CD4-positive, alpha-beta T cell treated with Interleukin-4 for 4 hours (primary cell): ENCODE results near the gene SLC4A1.

Experiments used
- DNase-seq: peaks from one replicate; pipeline ENCODE4 v3.0.0-alpha.2; 2020

Gene SLC4A1

DNA sequence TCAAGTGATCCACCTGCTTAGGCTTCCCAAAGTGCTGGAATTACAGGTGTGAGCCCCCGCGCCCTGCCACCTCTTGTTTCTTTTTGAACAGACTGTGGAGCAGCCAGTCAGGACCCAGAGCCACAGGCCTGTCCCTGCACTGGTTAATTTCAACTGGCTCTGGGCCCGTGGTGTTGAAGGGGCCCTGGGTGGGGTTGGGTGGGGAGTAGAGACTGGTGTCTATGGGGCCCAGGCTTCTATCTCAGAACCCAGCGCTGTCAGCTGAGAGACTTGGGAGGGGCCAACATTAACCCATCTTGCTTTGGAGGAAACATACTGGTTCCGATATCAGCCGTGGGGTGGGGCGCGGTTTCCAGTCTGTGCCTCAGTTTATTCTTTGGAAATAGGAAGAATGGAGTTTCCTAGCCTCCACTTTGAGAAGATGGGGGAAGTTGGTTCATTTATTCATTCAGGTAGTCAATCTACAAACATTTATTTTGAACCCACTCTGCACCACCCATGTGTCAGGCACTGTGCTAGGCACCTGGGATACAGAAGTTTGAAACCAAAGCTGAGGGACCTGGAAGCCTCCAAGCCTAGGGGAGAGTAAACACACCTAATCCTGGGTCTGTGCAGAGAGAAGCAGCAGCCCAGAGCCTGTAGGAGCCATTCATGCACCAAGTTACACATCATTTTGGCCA lies 15.5 kb upstream of the SLC4A1 start:
- no peak for DNase-seq

- DNase-seq: no peak
These were observed 14.3 kb upstream of the SLC4A1 start for GRCh38 chr17:44282264-44282663.

DNA sequence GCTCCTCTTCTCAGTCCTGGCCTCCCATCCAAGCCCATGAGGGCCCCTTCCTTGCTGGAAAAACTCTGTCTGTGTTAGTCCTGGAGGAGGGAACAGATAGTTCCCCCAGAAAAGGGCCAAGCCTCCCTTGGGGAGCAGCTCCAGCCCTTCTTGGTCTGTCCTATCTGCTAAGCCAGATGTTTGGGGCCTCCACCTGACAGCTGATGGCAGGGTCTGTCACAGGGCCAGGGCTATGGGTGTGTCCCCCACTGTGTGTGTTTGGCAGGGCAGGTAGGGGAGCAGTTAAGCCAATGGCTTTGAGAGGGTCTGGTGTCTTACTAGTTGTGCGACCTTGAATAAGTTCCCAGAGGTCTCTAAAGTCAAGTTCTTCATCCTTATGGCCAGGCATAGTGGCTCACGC lies 13.6 kb upstream of the SLC4A1 start:
- no peak for DNase-seq

GRCh38 chr17:44280392-44280937 lies 12.5 kb upstream of the SLC4A1 start:
- DNase-seq: no peak

- peak; percentile 17 for DNase-seq
These were observed 11.9 kb upstream of the SLC4A1 start for GRCh38 chr17:44279666-44280391.

DNA sequence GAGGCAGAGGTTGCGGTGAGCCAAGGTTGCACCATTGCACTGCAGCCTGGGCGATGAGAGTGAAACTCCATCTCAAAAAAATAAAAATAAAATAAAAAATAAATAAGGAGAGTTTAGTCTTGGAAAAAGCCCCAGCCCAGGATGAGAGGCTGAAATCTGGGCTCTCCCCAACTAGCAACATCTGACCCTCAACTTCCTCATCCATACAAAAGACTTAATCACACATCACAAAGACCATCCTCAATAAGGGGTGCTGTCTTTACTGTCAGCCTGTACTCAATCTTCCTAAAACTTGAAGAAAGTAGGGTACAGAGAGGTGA lies 11.4 kb upstream of the SLC4A1 start:
- no peak for DNase-seq

GRCh38 chr17:44277976-44278375 lies 10.0 kb upstream of the SLC4A1 start:
- no peak for DNase-seq

DNA sequence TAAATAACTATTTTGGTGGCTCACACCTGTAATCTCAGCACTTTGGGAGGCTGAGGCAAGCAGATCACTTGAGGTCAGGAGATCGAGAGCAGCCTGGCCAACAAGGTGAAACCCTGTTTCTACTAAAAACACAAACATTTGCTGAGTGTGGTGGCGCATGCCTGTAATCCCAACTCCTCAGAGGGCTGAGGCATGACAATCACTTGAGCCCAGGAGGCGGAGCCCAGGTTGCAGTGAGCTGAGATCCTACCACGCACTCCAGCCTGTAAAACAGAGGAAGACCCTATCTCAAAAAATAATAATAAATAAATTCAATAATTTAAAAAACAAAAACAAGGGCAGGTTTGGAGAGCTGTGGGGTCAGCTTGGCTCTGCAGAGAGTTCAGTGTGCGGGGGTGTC lies 5.7 kb upstream of the SLC4A1 start:
- DNase-seq: no peak

DNA sequence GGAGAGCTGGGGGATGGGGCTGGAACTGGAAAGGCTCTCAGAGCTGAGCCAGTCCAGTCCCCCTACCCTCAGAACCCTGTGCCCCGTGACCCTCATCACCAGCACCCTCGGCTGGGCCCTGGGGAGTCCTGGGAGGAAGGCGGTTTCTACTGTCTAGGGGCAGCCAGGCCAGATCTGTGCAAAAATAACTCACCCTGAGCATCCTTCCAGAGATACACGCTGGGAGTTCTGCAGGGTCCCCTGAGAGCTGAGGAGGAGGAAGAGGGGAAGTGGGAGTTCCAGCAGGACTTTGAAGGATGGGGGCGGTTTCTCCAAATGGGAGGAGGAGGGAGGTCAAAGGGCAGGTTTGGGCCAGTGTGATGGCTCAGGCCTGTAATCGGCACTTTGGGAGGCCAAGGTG lies 5.0 kb upstream of the SLC4A1 start:
- DNase-seq: no peak

DNA sequence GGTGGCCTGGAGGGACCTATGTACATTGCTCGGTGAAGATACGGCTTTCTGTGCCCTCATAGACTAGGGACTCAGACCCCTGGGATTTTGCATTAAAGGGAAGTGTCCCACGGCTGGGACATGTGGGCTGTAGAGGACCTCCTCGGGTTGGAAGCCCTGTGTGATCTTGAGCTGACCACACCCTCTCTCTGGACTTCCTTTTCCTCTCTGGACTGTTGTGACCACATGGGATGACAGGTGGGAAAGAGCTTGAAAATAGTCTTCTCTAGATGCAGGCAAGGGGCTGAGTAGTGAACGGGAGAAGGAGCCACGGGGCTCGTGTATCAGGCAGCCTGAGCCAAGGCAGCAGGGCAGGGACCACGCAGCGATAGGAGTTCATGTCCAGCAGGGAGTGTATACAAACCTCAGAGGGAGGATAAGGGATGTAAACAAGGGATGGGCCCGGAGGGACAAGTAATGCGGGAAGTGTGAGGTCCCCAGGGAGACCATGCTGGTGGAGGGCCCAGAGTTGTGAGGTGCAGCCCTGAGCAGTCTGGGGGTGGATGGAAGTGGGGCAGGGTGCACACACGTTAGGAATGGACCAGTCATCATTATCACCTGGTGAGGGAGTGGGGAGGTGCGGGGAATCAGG lies 4.5 kb upstream of the SLC4A1 start:
- DNase-seq: no peak

DNA sequence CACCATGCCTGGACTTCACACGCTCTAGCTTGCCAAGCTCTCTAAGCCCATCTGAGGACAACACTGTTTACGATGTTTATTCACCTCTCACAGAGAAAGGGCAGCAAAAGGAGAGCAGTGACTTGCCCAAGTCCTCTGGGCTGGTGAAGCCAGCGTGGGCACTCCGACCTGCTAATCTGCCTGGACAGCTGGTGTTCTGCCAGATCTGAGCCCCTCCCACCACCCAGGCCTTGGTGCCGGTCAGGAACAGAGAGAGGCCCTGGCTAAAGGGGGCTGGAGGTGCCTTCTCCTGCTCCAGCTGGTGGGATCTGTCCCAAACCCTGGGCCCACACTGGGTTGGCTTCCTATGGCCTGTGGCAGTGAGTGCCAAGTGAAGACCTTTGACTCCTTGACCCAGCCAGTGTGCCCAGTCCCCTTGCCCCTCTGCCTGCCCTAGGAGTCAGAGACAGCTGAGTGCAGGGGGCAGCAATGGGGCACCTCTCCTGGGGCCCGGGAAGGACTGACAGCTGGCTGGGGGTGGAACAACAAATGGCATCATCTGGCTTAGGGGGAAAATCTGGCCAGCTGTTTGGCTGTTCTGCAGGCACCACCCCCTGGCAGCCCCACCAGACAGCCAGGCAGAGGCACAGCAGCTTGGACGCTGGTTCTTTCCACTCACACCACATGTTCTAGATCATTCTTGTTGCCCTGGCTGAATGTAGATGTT lies 1.8 kb upstream of the SLC4A1 start:
- no peak for DNase-seq

DNA sequence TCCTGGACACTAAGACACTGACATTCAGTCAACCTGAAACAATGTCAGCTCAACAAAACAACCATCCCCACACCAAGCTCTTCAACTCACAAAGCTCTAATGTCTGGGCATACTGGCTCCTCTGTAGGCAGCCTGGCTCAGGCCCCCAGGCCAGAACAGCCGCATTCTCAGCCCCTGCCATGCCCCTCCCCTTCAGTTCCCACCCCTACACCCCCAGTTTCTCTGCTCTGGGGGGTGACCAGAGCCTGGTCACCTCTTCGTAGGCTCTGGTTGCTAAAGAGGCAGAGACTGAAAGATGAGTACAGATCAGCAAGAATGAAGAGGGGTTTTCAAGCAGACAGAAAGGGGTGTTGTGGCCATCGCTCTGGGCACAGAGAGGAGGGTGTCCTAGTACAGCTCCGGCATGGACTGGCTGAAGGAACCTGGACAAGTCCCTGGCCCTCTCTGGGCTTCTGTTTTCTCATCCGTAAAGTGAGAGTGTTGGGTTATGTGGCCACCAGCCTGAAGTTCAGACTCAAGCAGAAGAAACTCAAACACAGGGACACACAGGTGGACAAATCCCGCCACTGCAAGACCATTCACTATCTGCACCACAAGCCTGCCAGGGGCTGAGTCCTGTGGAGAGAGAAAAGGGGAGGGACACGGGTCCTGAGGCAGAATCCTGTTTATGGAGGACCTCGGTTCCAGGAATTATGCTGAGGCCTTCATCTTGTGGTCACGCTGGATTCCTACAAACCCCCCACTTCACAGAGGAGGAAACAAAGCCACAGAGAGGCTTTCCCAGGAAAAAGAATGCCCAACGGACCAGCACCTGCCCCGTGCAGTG lies 987 bp upstream of the SLC4A1 start:
- no peak for DNase-seq

DNA sequence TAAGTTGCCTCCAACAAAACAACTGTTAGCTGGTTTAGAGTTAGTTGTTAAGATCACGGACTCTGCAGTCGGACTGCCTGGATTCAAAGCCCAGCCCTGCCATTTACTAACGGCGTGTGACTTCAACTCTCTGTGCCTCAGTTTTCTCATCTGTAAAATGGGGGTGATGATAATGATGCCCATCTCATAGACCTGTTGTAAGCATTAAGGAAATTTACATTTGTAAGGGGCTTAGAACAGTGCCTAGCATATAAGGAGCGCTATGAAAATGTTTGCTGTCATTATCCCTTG lies 825 bp downstream of the SLC4A1 start:
- DNase-seq: no peak

DNA sequence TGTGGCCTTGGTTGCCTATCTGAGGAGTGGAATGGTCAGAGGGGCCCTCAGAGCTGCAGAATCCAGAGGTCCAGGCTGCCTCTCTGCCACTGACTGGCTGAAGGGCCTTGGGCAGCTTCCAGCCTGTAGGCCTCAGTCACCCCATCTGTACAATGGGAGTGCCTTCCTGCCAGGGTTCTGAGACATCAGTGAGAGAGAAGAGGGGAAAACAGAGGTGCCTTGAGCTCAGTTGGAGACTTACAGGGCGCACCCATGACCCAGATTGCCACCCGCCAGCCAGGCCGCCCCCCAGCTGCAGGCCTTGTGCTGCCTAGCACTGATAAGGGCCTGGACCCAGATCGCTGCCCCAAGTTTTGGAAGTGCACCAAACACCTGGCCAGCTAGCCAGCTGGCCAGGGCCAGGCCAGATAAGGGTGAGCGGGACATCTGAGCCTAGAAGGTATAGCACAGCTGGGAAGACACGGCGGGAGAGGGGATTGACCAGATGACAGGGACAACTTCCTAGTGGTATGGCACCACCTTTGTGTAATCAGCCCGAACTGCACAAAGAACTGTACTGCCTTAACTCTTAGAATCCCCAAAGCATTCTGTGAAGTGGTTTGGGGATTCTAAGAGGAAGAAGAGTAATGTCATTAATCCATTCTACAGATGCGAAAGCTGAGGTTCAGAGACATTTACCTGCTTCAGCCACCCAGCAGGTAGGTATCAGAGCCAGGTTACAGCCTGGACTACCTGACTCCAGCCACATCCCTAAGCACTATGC lies 1.4 kb downstream of the SLC4A1 start:
- no peak for DNase-seq

DNA sequence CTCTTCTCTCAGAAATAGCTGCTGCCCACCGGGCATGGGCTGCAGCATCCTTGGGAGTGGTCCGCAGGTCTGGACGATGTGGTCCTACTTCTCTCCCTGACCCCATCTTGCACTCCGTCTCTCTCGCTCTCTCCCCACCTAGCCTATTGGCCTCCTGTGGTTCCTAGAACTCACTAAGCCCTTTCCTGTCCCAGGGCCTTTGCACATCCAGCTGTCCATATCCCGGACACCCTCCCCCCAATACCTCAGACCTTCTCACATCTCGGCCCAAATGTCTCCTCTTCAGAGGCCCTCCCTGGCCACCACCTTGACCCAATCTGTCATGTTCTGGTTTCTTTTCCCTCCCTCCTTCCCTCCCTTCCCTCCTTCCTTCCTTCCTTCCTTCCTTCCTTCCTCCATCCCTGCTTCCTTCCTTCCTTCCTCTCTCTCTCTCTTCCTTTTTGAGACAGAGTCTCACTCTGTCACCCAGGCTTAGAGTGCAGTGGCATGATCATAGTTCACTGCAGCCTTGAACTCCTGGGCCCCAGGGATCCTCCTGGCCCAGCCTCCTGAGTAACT lies 4.5 kb downstream of the SLC4A1 start:
- no peak for DNase-seq

- no peak for DNase-seq
These were observed 5.2 kb downstream of the SLC4A1 start for GRCh38 chr17:44262654-44263225.

DNA sequence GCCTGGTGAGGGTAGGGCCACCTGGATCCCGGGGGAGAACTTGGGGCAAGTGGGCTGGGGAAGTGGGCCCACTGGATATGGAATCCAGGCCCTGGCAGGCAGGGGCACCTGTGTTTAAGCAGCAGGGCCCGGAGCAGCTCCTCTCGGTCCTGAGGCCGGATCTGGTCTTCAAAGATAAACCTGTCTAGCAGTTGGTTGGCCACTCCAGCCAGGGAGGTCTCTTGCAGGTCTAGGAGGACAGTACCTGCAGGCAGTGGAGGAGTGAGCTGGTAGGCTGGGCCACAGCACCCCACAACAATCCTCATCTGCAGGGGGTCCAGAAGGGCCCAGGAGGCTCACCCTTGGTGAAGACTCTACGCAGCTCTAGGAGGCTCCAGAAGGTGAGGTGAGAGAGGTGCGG lies 7.6 kb downstream of the SLC4A1 start:
- DNase-seq: no peak

DNA sequence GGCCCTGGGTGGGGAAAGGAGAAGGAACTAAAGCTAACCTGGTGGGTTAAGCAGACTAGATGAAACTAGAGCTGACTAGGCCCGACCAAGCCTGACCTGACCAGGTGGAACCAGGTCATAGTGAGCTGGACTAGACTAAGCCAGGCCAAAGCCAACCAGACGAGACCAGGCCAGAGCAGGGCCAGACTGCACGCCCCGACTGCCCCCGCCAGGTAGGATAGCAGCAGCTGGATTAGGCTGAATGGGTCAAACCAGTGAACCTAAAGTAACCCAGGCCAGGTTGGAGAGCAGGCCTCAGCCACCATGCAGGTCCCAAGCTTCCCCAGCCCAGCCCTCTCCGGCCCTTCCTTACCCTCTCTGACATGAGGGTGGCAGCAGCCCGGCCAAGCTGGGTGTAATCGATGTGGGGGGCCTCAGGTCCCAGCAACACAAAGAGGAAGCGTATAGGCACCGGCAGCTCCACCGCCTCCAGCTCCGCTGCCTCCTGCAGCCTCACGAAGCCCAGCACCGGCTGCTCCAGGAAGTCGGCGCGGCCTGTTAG lies 9.1 kb downstream of the SLC4A1 start:
- no peak for DNase-seq

- no peak for DNase-seq
These were observed 9.8 kb downstream of the SLC4A1 start for GRCh38 chr17:44257815-44258760.

DNA sequence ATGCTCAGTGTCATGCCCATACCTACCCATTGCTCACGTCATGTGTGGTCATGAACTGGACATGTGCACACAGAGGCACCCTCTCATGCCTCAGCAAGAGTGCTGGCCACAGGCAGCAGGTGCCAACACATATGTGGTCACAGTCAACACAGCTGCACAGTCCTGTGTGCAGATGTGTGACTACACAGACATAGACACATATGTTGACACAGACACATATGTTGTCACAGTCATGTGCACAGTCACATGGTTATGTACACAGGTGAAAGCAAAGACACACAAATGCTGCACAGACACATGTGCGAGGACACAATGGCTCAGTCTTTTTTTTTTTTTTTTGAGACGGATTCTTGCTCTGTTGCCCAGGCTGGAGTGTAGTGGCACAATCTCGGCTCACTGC lies 11.3 kb downstream of the SLC4A1 start:
- no peak for DNase-seq
